Subcutaneous adipose tissue (tissue), 4 donors: ENCODE measurements around the gene RXYLT1. TPM values are rescaled to one million over a fixed set of nuclear protein-coding genes. Genes with fewer than 3 reads are reported as not detected.

Experiments used
- CTCF ChIP-seq: fragments of 450-650 bp; IDR thresholded peaks from one replicate; pipeline ENCODE4 v1.5.1; 2016; ENCODE audit warnings: low read depth, mild to moderate bottlenecking, control low read depth, antibody characterized with exemption, moderate library complexity
- total RNA-seq, 4 donors: library from RNA; depleted of rRNA; stranded (reverse); fragments of >200 nt; gene quantifications; one replicate each; pipeline ENCODE4 v1.1.0, GENCODE V29; 2016

RXYLT1 gene
- total RNA-seq, 4 donors from 2014 or later: 15.0 to 19.4 (median 16.2) TPM

GRCh38 chr12:63841571-63841970, 61.9 kb downstream of the RXYLT1 start:
- TF ChIP-seq CTCF: no peak

GRCh38 chr12:63843254-63843720, 63.6 kb downstream of the RXYLT1 start:
- TF ChIP-seq CTCF: no peak

- no peak for TF ChIP-seq CTCF
Measured at GRCh38 chr12:63843721-63844390, 64.1 kb downstream of the RXYLT1 start.

- TF ChIP-seq CTCF: no peak
Measured at GRCh38 chr12:63844391-63845341, 65.0 kb downstream of the RXYLT1 start, which contains the start of gene SRGAP1. SRGAP1 (plus strand) TSS chr12:63844700; CDS start chr12:63844817, 117 bp downstream.

GRCh38 chr12:63845726-63846125, 66.0 kb downstream of the RXYLT1 start:
- TF ChIP-seq CTCF: no peak

GRCh38 chr12:63846238-63846967, 66.7 kb downstream of the RXYLT1 start:
- TF ChIP-seq CTCF: no peak
